GM21423 (cell line): ENCODE data around the gene INSYN1.
"Not testable (repeated sequence)": the region's sequence is repeated elsewhere in the genome, so short reads cannot be mapped to it uniquely, and the experiment has no call there.

Source experiments
- ATAC-seq: cut with Tn5 transposase; IDR thresholded peaks from one replicate; pipeline ENCODE4 v1.9.1; 2021; ENCODE audit warnings: mild to moderate bottlenecking, moderate library complexity; ENCODE audit not compliant: unreplicated experiment

INSYN1 gene, protein sequence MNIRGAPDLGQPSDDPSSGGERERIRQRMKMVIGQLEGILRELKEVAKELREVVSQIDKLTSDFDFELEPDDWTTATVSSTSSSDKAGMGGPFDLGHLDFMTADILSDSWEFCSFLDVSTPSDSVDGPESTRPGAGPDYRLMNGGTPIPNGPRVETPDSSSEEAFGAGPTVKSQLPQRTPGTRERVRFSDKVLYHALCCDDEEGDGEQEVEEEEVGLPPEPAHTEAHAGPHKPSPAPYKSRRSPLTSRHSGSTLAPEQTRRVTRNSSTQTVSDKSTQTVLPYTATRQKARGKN

DNA sequence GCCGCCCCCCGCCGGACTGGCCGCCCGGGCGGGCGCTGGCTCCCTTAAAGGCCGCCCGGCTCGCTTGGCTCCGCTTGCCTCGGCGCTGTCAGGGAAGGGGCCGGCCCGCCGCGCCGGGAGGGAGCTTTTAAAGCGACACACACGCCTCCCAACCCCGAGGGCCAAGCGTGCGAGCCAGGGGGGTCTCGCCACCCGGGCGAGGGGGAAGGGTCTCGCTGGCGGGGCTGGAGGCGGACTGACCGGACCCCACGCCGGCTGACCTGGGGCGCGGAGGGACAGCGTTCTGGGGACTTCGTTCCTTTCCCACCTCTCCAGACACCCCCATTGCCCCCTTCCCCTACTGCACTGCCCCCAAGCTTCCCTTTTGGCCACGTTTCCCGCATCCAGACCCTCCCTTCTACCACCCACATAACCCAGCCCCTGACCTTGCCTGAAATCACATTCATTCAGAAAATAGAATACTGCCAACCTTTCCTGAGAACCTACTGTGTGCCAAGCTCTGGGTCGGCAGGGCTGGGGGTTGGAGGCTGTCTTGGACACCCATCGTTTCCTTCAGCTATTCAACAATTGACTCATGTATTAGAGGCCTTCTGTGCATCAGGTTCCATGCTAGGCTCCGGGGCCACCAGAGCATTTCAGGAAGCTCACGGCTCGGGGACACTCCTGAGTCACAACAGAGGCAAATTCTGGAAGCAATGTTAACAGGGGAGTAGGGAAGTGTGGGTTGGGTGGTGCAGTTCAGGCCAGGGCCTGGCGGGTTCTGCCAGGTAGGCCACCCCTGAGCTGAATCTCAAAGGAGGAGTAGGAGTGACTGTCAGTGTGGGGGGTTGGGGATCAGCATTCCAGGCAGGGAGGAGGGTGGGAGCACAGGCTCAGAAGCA, at the start of gene INSYN1:
Gene INSYN1 (minus strand): TSS at position 102 of the 881 bp plus-strand sequence. CDS start 2,221 bp downstream, outside the sequence.
- ATAC-seq, result no peak

DNA sequence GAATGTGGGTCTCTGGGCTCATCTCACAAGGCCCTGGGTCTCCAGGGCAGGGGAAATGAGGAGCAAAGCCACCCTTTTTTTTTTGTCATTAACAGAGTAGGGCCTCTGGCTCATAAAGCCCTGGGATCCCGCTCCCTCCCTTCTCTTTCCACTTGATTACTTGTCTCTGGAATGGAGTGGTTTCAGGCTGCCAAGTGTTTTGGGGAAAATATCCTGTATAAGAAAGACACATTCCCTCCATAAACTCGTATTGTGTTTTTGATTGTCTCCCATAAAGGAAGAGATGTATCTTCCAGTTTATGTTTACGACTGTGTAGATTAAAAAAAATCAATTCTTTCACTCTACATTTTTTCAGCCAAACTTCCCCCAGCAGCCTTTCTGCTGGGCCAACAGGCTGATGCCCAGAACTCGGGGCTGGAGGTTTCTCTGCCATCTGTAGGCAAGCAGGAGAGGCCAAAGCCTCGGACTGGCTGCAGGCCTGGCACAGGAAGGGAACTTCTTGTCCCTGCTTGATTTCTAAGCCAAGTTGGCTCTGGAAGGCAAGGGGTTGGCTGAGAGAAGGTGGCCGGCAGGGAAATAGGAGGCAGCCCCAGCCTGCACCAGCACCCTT, 49.4 kb upstream of the INSYN1 start:
- no peak for ATAC-seq

DNA sequence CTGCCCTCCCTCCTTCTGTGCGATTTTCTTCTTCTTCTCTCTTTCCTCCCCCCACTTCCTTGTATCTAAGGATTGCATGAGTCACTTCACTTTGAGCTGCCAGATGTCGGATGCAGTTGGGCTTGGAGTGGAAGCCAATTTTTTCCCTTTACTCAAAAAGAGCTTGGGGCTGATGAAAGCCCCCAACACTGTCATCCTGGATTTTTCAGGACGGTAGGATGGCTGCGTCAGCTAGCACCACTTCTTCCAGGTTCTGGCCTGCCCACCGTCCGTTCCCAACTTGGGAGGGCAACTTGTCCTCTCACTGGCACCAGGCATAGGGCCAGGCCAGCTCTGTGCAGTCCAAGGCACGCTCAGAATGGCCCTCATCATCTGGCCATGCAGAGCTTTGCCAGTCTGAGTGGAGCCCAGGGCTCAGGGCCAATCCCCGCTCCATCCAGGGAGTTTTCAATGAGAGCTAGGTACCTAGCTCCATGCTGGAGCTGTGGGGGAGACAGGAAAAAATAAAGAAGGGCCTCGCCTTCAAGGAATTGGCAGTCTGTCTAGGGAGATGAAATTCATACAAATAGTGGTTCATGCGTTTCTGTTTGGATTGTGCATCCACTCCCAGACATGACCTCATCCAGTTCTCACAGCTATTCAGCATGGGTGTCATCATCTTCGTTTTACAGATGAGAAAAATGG, 47.7 kb upstream of the INSYN1 start:
- no peak for ATAC-seq

DNA sequence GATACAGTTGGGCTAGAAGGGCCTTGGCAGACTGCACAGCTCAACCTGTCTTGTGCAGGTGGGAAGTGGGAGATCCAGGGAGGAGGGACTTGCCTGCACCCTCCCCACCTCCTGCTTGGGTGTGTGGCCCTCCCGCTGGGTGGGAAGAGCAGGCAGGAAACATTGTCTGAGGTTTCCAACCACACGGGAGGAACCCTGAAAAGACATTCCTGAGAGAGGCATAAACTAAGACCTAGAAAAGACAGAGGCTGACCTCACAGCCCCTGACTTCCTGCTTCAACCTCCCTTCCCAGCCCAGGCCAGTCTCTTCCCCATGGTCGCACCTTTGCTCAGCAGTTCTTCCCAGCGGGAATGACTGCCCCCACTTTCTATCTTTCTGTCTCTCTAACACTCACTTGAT, 46.3 kb upstream of the INSYN1 start:
- ATAC-seq, result no peak

DNA sequence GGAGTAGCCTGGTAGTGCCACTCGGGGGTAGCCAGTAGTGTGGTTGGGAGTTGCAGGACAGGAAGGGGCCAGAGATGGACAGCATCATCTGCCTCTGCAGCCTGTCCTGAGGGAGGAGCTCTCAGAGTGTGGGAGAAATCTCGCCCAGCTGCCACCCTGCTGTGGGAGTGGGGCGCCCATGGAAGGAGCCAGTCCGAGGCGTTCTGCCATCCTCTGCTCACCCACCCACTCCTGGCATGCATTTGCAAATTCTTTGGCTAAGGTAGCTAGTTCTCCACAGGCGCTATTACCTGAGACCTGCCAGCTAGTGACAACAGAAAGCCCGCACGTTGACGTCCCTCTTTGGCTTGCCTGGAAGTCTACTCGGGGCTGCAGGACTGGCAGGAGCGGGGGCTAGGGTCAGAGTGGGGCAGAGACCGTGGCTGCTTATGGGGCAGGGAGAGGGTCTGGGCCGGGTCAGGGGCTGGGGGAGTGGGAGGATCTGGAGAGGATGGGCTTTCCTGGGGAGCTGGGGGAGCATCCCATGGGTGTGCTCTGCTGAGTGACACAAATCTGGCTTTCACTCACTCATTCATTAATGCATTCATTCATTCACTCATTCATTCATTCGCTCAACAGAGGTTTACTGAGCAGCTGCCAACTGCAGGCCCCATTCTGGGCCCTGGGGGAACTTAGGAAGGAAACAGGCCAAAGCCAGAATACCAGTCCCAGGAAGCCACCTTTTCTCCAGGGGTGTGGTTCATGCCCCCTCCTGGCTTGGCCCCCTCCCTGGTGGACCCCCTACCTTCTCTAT, 44.4 kb upstream of the INSYN1 start:
- ATAC-seq, result no peak

DNA sequence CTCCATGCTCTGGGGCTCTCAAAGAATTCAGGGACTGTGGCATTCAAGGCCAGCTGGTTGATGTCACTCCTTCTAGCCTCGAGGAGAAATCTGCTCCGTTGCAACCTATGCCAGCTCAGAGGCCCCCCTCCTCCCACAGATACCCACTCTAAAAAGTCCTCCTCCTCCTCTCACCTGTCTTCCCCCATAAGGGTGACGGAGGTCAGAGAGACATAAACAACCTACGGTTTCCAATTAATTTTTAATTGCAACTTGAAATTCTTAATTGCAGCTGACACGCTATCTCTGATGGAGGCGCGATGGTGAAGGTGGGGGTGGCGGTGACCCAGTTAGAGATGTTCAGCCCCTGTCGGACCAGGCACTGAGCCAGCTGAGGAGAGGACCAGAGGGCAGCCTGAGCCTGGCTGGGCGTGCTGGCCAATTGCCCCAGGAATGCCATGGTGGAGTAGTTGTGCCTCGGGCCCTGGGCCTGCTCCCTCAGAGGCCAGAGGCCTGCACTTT, 43.2 kb upstream of the INSYN1 start:
- no peak for ATAC-seq

DNA sequence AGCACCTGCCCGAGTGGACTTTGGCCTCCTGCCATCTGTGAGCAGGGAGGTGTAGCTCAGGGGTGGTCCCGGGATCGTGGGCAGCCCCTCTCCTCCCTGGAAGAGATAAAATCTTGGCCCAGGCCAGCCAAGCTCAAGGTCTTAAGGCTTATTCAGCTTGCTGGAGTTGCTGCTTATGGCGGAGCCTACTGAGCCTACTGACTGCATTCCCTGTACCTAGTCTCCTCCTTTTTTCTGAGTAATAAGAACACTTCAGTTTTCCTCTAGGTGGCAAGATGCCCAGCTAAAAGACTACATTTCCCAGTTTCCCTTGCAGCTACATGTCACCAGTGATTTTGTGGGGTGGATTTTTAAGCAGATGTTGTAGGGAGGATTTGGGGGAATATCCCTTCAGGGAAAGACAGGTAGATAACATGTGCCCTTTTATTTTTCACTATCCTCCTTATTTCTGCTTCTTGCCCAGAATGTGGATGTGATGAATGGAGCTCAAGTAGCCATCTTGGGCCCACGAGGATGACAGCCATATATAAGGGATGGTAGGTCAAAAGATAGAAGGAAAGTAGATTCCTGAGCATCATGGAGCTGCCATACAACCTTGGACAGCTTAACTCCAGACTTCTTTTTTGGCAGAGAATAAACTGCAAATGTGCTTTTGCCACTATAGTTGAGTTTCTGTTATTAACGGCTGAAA, 41.4 kb upstream of the INSYN1 start:
- no peak for ATAC-seq

DNA sequence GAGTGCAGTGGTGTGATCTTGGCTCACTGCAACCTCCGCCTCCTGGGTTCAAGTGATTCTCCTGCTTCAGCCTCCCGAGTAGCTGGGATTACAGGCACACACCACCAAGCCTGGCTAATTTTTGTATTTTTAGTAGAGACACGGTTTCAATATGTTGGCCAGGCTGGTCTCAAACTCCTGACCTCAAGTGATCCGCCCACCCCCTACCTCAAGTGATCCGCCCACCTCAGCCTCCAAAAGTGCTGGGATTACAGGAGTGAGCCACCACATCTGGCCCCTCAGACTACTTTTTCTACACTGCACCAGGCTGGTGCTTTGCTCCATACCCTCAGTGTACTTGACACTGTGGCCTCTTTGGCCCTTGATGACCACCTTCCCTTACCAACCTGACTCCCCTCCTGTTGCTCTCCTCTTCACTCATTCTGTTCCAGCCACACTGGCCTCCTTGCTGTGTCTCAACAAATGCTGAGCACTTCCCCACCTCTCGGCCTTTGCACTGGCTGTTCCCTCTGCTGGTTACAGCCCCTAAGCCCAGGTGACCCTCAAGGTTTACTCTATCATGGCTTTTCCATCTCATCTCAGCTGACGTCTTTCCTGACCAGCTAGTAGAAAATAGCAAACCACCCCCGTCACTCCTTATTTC, 39.9 kb upstream of the INSYN1 start:
- not testable (repeated sequence) for ATAC-seq

DNA sequence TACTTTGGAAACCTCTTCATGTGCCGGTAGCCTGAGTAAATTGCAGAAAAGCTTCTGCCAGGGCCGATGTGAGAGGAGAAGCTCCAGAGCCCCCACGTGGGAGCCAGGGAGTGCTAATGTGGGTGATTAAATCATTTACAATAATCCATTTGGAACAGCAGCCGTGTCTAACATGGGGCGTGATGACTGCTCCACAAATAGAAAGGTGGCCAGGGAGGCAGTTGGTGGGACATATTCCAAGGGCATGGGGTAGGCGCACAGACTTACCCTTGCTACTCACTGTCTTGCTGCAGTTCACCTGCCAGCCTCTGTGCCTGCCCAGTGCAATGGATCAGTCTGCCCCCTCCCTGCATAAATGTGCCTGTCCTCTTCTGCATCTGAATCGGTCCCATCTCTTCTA, 39.3 kb upstream of the INSYN1 start:
- no peak for ATAC-seq

DNA sequence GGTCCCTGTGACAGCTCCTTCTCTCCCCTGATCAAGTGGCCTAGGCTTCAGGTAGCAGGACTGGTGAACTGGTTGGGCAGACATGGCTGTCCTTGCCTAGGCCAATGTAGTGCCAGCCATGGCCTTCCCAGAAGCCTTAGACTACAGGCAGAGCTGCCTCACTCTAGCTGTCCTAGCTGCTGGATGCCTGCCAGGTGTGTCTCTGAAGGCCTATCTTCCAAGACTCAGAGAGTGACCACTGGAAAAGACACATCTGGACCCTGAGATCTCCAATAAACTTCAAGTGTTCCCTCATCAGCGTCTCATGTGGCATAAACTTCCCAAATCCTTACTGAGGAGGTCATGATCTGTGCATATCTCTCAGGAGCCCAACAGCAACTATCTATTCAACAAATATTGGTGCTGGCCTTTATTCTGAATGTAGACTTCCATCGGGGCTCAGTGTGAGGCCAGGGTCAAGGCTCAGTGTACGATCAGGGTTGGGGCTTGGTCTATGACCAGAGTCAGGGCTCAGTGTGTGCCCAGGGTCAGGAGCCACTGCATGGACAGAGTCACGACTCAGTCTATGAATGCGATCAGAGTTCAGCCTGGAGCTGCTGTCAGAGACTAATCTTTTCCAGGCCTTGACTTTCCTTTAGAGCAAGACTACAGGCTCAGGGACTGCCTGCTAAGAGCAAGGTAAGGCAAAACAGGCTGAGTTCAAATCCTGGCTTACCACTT, 36.5 kb upstream of the INSYN1 start:
- no peak for ATAC-seq

DNA sequence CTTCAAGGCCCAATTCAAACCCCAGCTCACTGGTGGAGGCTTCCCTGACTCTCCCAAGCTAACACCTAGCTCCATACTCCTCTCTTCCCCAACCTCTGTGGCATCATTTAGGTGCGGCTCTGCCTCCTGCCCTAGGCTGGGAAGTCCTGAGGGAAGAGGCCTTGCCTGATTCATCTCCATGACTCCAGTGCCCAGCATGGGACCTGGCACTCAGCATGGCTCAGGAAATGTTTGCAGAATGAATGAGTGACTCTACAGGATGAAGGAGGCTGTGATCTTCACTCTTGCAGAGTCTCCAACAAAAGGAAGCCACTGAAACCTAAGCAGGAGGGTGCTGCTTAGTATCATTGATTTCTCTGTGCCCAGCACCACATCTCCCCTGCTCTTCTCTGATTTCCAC, 34.5 kb upstream of the INSYN1 start:
- ATAC-seq, result no peak

DNA sequence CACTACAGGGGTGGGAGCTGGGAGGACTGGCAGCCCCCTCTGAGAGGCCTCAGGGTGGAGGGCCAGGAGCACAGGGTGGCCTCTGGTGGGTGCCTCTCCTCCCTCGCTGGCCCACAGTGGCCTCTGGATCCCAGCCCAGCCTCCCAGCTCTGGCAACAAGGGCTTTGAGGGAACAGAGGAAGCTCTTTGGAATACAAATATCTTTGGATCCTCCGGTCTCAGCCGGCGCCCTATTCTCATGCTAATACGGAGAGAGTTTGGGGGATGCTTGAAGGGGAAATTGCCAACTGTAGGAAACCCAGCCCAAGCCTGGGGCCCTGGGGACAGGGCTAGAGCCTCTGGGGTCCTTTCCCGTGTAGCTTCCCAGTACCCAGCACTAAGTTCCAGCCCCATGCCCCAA, 33.4 kb upstream of the INSYN1 start:
- ATAC-seq, result no peak

DNA sequence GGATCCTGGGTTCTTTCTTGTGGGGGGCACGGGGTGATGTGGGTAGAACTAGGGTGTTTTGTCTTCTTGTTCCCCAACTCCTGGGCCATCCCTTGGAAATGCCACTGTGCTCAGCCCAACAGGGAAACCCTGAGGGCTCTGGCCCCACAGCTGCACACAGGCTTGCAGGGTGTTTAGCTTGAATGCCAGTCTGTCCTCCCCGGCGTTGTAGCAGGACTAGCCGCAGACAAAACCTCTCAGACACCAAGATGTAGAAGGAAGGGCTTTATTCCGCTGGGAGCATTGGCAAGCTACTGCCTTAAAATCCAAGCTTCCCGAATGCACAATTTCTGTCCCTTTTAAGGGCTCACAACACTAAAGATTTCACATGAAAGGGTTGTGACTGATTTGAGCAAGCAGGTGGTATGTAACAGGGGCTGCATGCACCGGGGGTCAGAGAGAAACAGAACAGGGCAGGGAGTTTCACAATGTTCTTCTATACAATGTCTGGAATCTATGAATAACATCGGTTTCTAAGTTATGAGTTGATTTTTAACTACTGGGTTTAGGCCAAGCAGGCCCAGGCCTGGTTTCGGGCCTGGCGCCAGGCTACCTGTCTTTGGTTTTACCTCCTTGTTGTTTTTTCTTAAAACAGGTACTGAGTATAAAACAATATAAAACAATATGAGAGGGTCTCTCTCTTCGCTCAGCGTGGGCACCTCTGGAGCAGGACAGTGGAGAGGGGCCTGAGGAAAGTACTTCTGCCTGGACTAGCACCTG, 32.3 kb upstream of the INSYN1 start:
- not testable (repeated sequence) for ATAC-seq

DNA sequence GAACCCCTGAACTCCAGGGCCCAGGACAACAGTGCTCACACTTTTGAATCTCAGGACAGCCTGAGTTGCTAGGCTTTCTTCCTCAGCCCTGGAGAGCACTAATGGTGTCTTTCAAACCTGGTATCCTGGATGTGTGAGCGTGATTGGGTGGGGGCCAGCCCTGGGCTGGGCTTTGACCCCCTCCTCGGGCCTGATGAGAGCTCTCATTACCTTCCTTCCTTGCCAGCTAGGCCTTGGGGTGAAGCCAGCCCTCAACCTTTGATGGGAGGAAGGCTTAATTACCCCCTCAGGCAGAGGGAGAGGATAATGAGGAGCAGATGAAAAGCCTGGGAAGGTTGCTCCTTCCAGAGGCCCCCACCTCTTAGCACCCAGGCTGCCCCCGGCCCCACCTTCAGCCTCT, 31.1 kb upstream of the INSYN1 start:
- ATAC-seq, result no peak

DNA sequence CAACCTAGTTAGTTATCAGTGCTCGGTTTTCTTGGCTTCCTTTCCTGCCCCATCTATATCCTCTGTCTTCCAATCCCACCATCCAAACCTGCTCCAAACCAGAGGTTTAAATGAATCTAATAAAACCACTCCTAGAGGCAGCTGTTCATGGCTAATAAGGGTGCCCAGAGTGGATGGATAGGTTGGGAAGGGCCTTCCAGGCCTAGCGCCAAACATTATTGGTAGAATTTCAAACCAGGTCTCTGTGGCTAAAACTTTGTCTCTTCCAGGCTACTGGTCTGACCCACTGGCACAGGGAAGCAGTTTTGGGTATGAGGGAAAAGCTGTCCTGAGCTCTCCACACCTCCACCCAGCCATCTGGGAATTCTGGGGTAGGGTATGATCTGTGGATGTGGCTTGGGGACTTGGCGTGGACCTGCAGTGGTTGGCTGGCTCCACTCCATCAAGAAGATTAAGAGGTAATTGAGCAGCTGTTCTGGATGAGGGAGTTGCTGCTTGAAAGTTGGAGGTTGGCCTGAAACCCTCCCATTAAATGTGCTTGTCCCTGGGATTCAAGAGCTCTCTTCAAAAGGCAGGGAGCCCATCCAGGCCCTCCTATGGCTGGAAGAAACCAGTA, 29.3 kb upstream of the INSYN1 start:
- ATAC-seq, result no peak

DNA sequence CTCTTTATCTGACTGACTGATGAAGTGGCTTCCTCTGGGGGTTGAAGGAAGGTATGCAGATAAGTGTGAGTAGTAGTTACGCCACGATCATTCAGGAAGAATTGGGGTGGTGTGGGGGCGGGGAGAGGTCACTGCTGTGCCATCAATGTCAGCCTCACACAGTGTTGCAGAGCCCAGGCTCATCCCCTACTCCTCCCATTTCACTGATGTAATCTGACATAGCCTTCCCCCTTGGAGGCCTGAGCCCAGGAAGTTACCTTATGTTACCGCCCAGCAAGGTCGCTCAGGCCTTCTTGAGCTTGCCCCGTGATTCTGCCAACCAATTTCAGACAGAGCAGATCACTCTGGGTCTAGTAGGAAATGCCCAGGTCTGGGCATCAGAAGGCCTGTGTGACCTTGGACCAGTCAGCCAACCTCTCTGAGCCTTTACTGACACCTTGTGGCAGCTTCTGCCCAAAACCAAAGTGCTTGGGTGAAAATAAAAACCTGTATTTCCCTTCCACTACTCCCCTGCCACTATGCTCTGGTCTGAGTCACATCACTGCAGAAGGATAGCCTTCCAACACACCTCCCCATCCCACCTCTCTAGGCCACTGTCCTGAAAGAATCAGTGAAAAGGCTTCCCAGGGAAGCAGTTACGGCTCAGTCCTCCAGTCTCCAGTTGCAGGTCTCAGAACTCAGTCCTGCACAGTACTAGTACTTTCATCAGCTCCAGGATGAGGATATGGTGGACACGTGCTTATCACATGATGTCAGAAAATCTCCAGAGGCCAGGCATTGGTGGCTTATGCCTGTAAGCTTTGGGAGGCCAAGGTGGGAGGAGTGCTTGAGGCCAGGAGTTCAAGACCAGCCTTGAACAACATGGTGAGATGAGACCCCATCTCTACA, 28.1 kb upstream of the INSYN1 start:
- no peak for ATAC-seq
